HG02852 (cell line): ENCODE results near the gene NEDD1.

Experiments used
- ATAC-seq: cut with Tn5 transposase; IDR thresholded peaks from one replicate; pipeline ENCODE4 v1.9.1; 2021; ENCODE audit warnings: mild to moderate bottlenecking, moderate library complexity; ENCODE audit not compliant: unreplicated experiment

Gene NEDD1

GRCh38 chr12:97003276-97003675 is 96.2 kb downstream of the NEDD1 start:
- no peak for ATAC-seq
